OCI-LY3 (cell line): ENCODE results near the gene CCDC12.

Source experiments
- EZH2phosphoT487 ChIP-seq: fragments of 200-600 bp; shearing (Covaris generic); IDR thresholded peaks from 2 replicates; pipeline ENCODE4 v1.6.1; 2018; ENCODE audit warnings: antibody characterized with exemption, mixed run types, low read depth
- TF ChIP-seq, protein P1 (sequence below): fragments of 200-600, 300-600 bp; sonication (generic); IDR thresholded peaks from 2 replicates; pipeline ENCODE4 v1.5.1; 2014; ENCODE audit warnings: antibody characterized with exemption, low read length, low read depth

DNA sequence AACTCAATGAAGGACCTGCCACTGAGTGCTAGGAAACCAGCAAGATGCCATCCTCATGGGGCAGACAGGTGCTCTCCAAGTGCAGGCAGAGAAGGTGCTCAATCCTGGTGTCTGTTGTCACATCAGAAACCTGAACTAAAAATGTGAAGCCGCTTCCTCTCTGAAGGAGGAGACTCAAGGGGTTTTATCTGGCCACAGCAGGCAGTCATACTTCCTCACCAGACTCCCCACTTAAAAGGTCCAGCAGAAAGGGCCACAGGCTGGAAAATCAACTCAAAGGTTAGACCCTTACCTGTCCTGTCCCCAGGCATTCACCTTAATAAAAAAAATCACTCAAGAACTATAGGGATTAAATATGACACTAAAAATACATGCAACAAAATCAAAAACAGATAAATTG is 4.8 kb downstream of the CCDC12 start:
- TF ChIP-seq, protein P1, sequence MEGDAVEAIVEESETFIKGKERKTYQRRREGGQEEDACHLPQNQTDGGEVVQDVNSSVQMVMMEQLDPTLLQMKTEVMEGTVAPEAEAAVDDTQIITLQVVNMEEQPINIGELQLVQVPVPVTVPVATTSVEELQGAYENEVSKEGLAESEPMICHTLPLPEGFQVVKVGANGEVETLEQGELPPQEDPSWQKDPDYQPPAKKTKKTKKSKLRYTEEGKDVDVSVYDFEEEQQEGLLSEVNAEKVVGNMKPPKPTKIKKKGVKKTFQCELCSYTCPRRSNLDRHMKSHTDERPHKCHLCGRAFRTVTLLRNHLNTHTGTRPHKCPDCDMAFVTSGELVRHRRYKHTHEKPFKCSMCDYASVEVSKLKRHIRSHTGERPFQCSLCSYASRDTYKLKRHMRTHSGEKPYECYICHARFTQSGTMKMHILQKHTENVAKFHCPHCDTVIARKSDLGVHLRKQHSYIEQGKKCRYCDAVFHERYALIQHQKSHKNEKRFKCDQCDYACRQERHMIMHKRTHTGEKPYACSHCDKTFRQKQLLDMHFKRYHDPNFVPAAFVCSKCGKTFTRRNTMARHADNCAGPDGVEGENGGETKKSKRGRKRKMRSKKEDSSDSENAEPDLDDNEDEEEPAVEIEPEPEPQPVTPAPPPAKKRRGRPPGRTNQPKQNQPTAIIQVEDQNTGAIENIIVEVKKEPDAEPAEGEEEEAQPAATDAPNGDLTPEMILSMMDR = no peak
- no peak for TF ChIP-seq EZH2phosphoT487
